PC-3 (cell line): ENCODE measurements around the gene SEMA3F. TPM values are rescaled to one million over a fixed set of nuclear protein-coding genes. Genes with fewer than 3 reads are reported as not detected.

Experiments used
- ATAC-seq: fragments of 200-7000 bp; cut with Tn5 transposase; 2 replicates; pipeline ENCODE4 v1.9.1; 2020; ENCODE audit warnings: mild to moderate bottlenecking, moderate library complexity
- BruUV-seq: library from RNA; stranded (reverse); fragments of 400-500 nt; replicated peaks from 2 replicates; lab custom pipeline; 2021; lab: Mats Ljungman, UMichigan
- CTCF ChIA-PET: fragments of 300-600 bp; sonication (Branson Sonifier 250); formaldehyde crosslinking; loops from one replicate; lab custom pipeline; 2022; ENCODE audit warnings: antibody characterized with exemption; lab: Charles Lee
- POLR2A ChIA-PET: fragments of 300-600 bp; sonication (Branson Sonifier 250); formaldehyde crosslinking; loops from one replicate; lab custom pipeline; 2022; ENCODE audit warnings: antibody characterized with exemption; ENCODE audit not compliant: unreplicated experiment; lab: Charles Lee
- DNase-seq: peaks from one replicate; pipeline ENCODE4 v3.0.0-alpha.2; 2015
- H2AFZ ChIP-seq: fragments of 300-600 bp; sonication (generic); 2 replicates; pipeline ENCODE4 v1.6.0; 2016; ENCODE audit warnings: antibody characterized with exemption, low read length
- H3F3A ChIP-seq: fragments of 300-600 bp; sonication (generic); one replicate; pipeline ENCODE4 v1.6.0; 2017; ENCODE audit warnings: antibody characterized with exemption, low read length, control low read depth, mild to moderate bottlenecking; ENCODE audit not compliant: unreplicated experiment
- H3K27ac ChIP-seq: fragments of 300-600 bp; sonication (generic); 2 replicates; pipeline ENCODE4 v1.5.1; 2016; ENCODE audit warnings: mild to moderate bottlenecking, low read length
- H3K27me3 ChIP-seq: fragments of 300-600 bp; sonication (generic); 2 replicates; pipeline ENCODE4 v1.6.1; 2016; ENCODE audit warnings: low read length, mixed read lengths
- H3K36me3 ChIP-seq: fragments of 300-600 bp; sonication (generic); 2 replicates; pipeline ENCODE4 v1.6.1; 2016; ENCODE audit warnings: low read depth, mixed run types, low read length, mixed read lengths
- H3K4me1 ChIP-seq: fragments of 300-600 bp; sonication (generic); 2 replicates; pipeline ENCODE4 v1.5.1; 2016; ENCODE audit warnings: low read length; ENCODE audit not compliant: insufficient read depth
- H3K4me2 ChIP-seq: fragments of 300-600 bp; sonication (generic); 2 replicates; pipeline ENCODE4 v1.6.0; 2016; ENCODE audit warnings: low read length
- H3K4me3 ChIP-seq: fragments of 300-600 bp; sonication (generic); 2 replicates; pipeline ENCODE4 v1.5.1; 2016; ENCODE audit warnings: mild to moderate bottlenecking, low read length, mixed read lengths
- H3K79me2 ChIP-seq: fragments of 300-600 bp; sonication (generic); 2 replicates; pipeline ENCODE4 v1.6.1; 2017; ENCODE audit warnings: low read length, mixed read lengths
- H3K9ac ChIP-seq: fragments of 300-600 bp; sonication (generic); 2 replicates; pipeline ENCODE4 v1.6.0; 2016; ENCODE audit warnings: mild to moderate bottlenecking, low read length
- H3K9me2 ChIP-seq: fragments of 300-600 bp; sonication (generic); replicated peaks from 2 replicates; pipeline ENCODE4 v1.6.1; 2016; ENCODE audit warnings: mixed run types, low read length, mixed read lengths
- H3K9me3 ChIP-seq: fragments of 300-600 bp; sonication (generic); 2 replicates; pipeline ENCODE4 v1.6.1; 2016; ENCODE audit warnings: low read length, mixed read lengths
- H4K20me1 ChIP-seq: fragments of 300-600 bp; sonication (generic); 2 replicates; pipeline ENCODE4 v1.6.1; 2016; ENCODE audit warnings: low read length, mixed read lengths
- CTCF ChIP-seq: fragments of 300-600 bp; sonication (generic); conservative IDR thresholded peaks from 2 replicates; pipeline ENCODE4 v1.5.1; 2017; ENCODE audit warnings: antibody characterized with exemption, low read depth, mild to moderate bottlenecking, low read length
- EZH2 ChIP-seq: fragments of 300-600 bp; sonication (generic); IDR thresholded peaks from one replicate; pipeline ENCODE4 v1.6.1; 2017; ENCODE audit warnings: antibody characterized with exemption, mild to moderate bottlenecking, low read length; ENCODE audit not compliant: unreplicated experiment
- EZH2phosphoT487 ChIP-seq: fragments of 300-600 bp; sonication (generic); IDR thresholded peaks from 2 replicates; pipeline ENCODE4 v1.6.1; 2018; ENCODE audit warnings: mild to moderate bottlenecking, antibody characterized with exemption, low read length, borderline replicate concordance
- intact Hi-C: fragments of 100-400 bp; cut with micrococcal nuclease; formaldehyde crosslinking; loops from 2 replicates; pipeline ENCODE4 v1.9.0; 2023
- total RNA-seq: library from RNA; depleted of rRNA; stranded (reverse); fragments of >200 nt; gene quantifications from 2 replicates; pipeline ENCODE4 v1.2.3, GENCODE V29; 2014

The SEMA3F gene
- total RNA-seq, 1 experiment from 2014 or later: 50.5 TPM

GRCh38 chr3:50232303-50232702, 77.2 kb downstream of the SEMA3F start:
- Histone ChIP-seq H3K9me3 (no peaks in the 10 kb centered on the region), H3K4me1 (peaks cover 4% of the 10 kb centered on the region; the same call in 1 of the 2 replicates), H3K9me2 (no peaks in the 10 kb centered on the region), H3K27ac (no peak overlapping the region), H3K36me3 (no peaks in the 10 kb centered on the region), H3F3A (no peaks in the 10 kb centered on the region), H3K4me2 (no peak overlapping the region), H3K27me3 (no peaks in the 10 kb centered on the region), H3K79me2 (peaks cover 12% of the 10 kb centered on the region), H3K4me3 (no peak overlapping the region), H3K9ac (no peak overlapping the region), H2AFZ (no peak overlapping the region), H4K20me1 (peaks cover 8% of the 10 kb centered on the region)
- ATAC-seq (no peak), DNase-seq (no peak)
- BruUV-seq: no TSS peak
- intact Hi-C loops: no loop called here
- ChIA-PET CTCF (interaction anchor here (0.5 kb wide), 1 partner anchor 292 kb away, joined by 20 read pairs; no protein-coding TSS in a partner anchor), POLR2A (no interaction called here)
- TF ChIP-seq CTCF (no peak), EZH2 (no peak), EZH2phosphoT487 (no peak)

DNA sequence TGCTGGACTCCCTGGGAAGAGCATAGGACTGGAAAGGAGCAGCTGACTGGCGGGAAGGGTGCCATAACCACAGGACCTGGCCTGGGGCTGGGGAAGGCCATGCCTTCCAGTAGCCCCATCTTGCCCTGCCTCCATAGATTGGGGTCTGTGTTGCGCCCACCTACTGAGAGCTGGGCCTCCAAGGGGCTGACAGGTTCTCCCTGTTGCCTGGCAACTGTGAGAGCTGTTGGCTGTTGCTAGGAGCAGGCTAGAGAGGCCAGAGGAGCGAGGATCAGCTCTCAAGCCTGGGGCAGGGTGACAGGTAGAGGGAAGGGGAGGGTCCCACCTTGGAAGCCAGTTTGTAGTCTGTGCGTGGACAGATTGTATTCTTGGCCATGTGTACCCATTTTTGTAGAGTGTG, 78.1 kb downstream of the SEMA3F start:
- Histone ChIP-seq H3F3A (no peaks in the 10 kb centered on the region), H3K9me2 (no peaks in the 10 kb centered on the region), H3K27me3 (no peaks in the 10 kb centered on the region), H3K36me3 (no peaks in the 10 kb centered on the region), H2AFZ (no peak overlapping the region), H3K4me2 (no peak overlapping the region), H3K79me2 (peaks cover 21% of the 10 kb centered on the region), H3K9ac (no peak overlapping the region), H3K27ac (no peak overlapping the region), H3K4me1 (peaks cover 3% of the 10 kb centered on the region), H3K4me3 (no peak overlapping the region), H4K20me1 (peaks cover 9% of the 10 kb centered on the region), H3K9me3 (no peaks in the 10 kb centered on the region)
- DNase-seq: no peak
- CTCF ChIA-PET: no interaction called here
- ATAC-seq: no peak
- intact Hi-C loops: no loop called here
- TF ChIP-seq CTCF (no peak), EZH2phosphoT487 (no peak), EZH2 (no peak)
- no TSS peak for BruUV-seq
- POLR2A ChIA-PET: interaction anchor here (0.7 kb wide), 1 partner anchor 32 kb away, joined by 9 read pairs; no protein-coding TSS in a partner anchor
